Measurements from ENCODE around the gene PRKACA.

PRKACA gene

DNA sequence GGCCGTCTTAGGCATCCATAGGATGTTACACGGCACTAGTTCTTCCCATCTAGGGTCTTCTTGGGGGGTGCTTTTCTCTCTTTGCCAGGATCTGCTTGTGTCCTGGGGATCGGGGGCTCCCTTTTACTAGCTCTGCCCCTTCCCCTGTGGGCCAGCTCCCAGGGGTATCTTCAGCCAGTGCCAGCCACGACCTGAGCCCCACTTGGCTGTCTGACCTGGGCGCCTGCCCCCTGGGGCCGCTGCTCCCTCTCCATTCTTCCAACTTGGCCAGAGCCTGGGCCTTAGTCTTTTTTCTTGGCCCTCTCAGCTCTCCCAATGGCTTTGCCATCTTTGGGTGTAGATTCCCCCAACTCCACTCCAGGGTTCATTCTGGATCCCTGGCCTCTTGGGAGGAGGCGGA, 3.1 kb downstream of the PRKACA start:
- no peak overlapping the region for H3K9ac ChIP-seq (ENCODE audit: low read depth, low read length)
- no peak overlapping the region for H3K27ac ChIP-seq (ENCODE audit: low read depth, low read length)
- H3K36me3 ChIP-seq (ENCODE audit: control insufficient read depth, insufficient read depth, low read length), result no peaks in the 10 kb centered on the region
- no peaks in the 10 kb centered on the region for H3K27me3 ChIP-seq (ENCODE audit: control insufficient read depth, insufficient read depth, low read length)
- H3K4me3 ChIP-seq (ENCODE audit: low read depth, low read length), result no peak overlapping the region
- H3K9me3 ChIP-seq (ENCODE audit: control insufficient read depth, insufficient read depth, low read length), result no peaks in the 10 kb centered on the region
- H3K4me1 ChIP-seq (ENCODE audit: control insufficient read depth, insufficient read depth, low read length), result peaks cover 30% of the 10 kb centered on the region

- H3K9me3 ChIP-seq (ENCODE audit: control insufficient read depth, insufficient read depth, low read length), result no peaks in the 10 kb centered on the region
- no peak overlapping the region for H3K4me3 ChIP-seq (ENCODE audit: low read depth, low read length)
- H3K4me1 ChIP-seq (ENCODE audit: control insufficient read depth, insufficient read depth, low read length), result peaks cover 30% of the 10 kb centered on the region
- H3K36me3 ChIP-seq (ENCODE audit: control insufficient read depth, insufficient read depth, low read length), result no peaks in the 10 kb centered on the region
- no peaks in the 10 kb centered on the region for H3K27me3 ChIP-seq (ENCODE audit: control insufficient read depth, insufficient read depth, low read length)
- H3K27ac ChIP-seq (ENCODE audit: low read depth, low read length), result peak overlapping the region; percentile 7
- no peak overlapping the region for H3K9ac ChIP-seq (ENCODE audit: low read depth, low read length)
Observed at GRCh38 chr19:14113762-14114414, 3.7 kb downstream of the PRKACA start.

DNA sequence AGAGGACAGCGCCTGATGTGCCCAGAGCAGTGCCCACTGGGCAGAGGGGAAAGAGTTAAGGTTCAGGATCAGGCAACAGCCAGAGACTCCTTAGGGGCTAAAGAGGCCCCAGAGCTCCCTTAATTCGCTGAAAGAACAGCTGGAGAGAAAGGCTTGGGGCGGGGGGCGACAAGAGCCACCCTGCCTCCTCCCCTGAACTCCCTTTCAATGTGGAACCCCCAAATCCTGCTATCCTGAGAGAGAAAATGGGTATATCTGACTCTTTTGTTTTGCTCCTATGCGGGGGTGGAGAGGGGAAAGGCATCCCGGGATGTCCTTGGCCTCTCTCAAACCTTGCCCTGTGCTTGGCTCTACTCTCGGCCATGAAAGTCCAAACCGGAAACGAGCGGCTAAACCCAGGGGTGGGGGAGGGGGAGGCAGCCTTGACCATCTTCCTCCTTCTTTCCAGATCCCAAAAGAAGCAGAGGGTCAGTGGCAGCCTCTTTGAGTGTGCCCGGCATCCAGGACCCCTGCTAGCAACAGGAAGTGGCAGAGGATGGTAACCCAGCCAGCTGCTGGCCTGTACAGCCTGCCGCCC, 4.7 kb downstream of the PRKACA start:
- Histone ChIP-seq H3K9me3 (ENCODE audit: control insufficient read depth, insufficient read depth, low read length) (no peaks in the 10 kb centered on the region), H3K36me3 (ENCODE audit: control insufficient read depth, insufficient read depth, low read length) (no peaks in the 10 kb centered on the region), H3K9ac (ENCODE audit: low read depth, low read length) (no peak overlapping the region), H3K4me1 (ENCODE audit: control insufficient read depth, insufficient read depth, low read length) (peaks cover 23% of the 10 kb centered on the region), H3K4me3 (ENCODE audit: low read depth, low read length) (no peak overlapping the region), H3K27me3 (ENCODE audit: control insufficient read depth, insufficient read depth, low read length) (no peaks in the 10 kb centered on the region), H3K27ac (ENCODE audit: low read depth, low read length) (peak overlapping the region; percentile 34)

DNA sequence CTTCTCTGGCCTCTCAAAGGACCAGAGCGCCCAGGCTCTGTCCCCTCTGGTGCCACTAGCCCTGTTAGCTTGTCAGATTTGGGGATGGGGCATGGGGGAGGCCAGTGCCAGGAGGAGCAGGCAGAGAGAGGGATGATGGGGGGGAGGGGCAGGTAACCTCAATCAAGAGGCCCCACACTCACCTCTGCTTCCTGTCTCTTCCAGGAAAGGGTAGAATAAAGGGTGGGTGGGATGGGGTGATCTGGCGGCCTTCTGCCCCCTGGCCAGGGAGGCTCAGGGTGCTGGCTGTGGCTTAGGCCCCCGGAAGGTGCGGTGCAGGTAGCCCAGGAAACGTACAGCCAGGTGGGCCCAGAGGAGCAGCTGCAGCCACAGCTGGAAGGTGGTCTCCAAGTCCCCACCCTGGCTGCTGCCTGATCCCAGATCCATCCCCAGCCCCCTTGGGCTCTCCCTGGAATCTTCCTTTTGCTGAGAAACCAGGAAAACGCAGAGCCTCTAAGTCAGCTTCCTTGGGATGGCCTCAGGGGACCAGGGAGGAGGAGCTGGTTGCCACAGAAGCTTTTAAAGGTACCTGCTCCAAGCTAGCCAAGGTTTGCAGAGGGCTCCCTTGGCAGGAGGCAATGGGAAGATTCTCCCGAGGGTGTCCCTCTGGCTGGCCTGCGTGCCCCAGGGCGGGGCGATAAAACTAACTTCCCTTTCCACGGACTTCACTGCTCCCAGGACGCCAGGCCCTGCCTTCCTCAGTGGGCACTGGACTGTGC, 5.3 kb downstream of the PRKACA start:
- H3K9me3 ChIP-seq (ENCODE audit: control insufficient read depth, insufficient read depth, low read length), result no peaks in the 10 kb centered on the region
- peak overlapping the region; percentile 34 for H3K27ac ChIP-seq (ENCODE audit: low read depth, low read length)
- no peaks in the 10 kb centered on the region for H3K27me3 ChIP-seq (ENCODE audit: control insufficient read depth, insufficient read depth, low read length)
- H3K9ac ChIP-seq (ENCODE audit: low read depth, low read length), result no peak overlapping the region
- no peak overlapping the region for H3K4me3 ChIP-seq (ENCODE audit: low read depth, low read length)
- H3K36me3 ChIP-seq (ENCODE audit: control insufficient read depth, insufficient read depth, low read length), result no peaks in the 10 kb centered on the region
- peaks cover 23% of the 10 kb centered on the region for H3K4me1 ChIP-seq (ENCODE audit: control insufficient read depth, insufficient read depth, low read length)

- H3K36me3 ChIP-seq (ENCODE audit: control insufficient read depth, insufficient read depth, low read length), result no peaks in the 10 kb centered on the region
- H3K4me1 ChIP-seq (ENCODE audit: control insufficient read depth, insufficient read depth, low read length), result peaks cover 20% of the 10 kb centered on the region
- no peak overlapping the region for H3K27ac ChIP-seq (ENCODE audit: low read depth, low read length)
- H3K4me3 ChIP-seq (ENCODE audit: low read depth, low read length), result no peak overlapping the region
- no peaks in the 10 kb centered on the region for H3K9me3 ChIP-seq (ENCODE audit: control insufficient read depth, insufficient read depth, low read length)
- no peak overlapping the region for H3K9ac ChIP-seq (ENCODE audit: low read depth, low read length)
- H3K27me3 ChIP-seq (ENCODE audit: control insufficient read depth, insufficient read depth, low read length), result no peaks in the 10 kb centered on the region
Observed at GRCh38 chr19:14111486-14111885, 6.1 kb downstream of the PRKACA start.

DNA sequence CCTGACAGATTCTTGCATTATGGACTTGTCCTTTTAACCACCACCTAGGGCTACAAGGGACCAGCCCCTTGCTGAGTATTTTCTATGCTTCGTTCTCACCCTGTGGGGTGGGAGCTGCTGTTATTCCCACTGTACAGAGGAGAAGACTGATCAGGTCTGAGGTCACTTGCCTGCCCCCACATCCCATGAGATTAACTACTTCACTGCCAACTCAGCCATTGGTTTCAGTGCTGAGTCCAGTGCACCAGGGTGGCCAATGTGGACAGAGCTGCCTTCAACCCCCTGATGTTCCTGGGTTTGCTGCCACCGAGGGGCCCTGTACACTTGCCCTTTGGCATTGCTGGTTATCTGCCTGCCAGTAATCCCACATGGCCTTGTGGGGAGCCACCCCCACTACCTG, 6.9 kb downstream of the PRKACA start:
- Histone ChIP-seq H3K4me3 (ENCODE audit: low read depth, low read length) (no peak overlapping the region), H3K36me3 (ENCODE audit: control insufficient read depth, insufficient read depth, low read length) (no peaks in the 10 kb centered on the region), H3K4me1 (ENCODE audit: control insufficient read depth, insufficient read depth, low read length) (peaks cover 20% of the 10 kb centered on the region), H3K9ac (ENCODE audit: low read depth, low read length) (no peak overlapping the region), H3K9me3 (ENCODE audit: control insufficient read depth, insufficient read depth, low read length) (no peaks in the 10 kb centered on the region), H3K27me3 (ENCODE audit: control insufficient read depth, insufficient read depth, low read length) (no peaks in the 10 kb centered on the region), H3K27ac (ENCODE audit: low read depth, low read length) (no peak overlapping the region)

GRCh38 chr19:14107581-14108461, 9.7 kb downstream of the PRKACA start:
- peaks cover 11% of the 10 kb centered on the region for H3K4me1 ChIP-seq (ENCODE audit: control insufficient read depth, insufficient read depth, low read length)
- H3K9me3 ChIP-seq (ENCODE audit: control insufficient read depth, insufficient read depth, low read length), result no peaks in the 10 kb centered on the region
- H3K27me3 ChIP-seq (ENCODE audit: control insufficient read depth, insufficient read depth, low read length), result no peaks in the 10 kb centered on the region
- peaks cover under 1% of the 10 kb centered on the region; the same call in 1 of the 2 replicates for H3K36me3 ChIP-seq (ENCODE audit: control insufficient read depth, insufficient read depth, low read length)
- H3K27ac ChIP-seq (ENCODE audit: low read depth, low read length), result no peak overlapping the region
- no peak overlapping the region for H3K4me3 ChIP-seq (ENCODE audit: low read depth, low read length)
- H3K9ac ChIP-seq (ENCODE audit: low read depth, low read length), result no peak overlapping the region

DNA sequence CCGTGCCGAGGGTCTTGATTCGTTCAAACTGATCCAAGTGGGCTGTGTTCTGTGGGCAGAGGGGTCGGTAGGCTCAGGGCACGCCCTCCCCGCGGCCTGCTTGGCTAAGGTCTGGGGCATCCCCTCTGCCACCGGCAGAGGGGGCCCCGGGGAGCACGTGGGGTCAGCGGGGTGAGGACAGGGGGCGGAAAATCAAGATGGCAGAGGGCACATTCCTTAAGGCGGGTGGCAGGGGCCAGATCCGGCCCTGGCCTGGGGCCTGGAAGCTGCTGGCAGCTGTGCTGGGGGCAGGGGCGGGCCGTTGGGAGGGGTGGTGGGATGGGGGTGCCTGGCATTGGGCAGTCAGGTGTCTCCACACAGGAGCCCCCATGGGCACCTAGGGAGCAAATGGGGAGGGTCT, 10.7 kb downstream of the PRKACA start:
- no peaks in the 10 kb centered on the region for H3K9me3 ChIP-seq (ENCODE audit: control insufficient read depth, insufficient read depth, low read length)
- H3K27ac ChIP-seq (ENCODE audit: low read depth, low read length), result no peak overlapping the region
- no peaks in the 10 kb centered on the region for H3K27me3 ChIP-seq (ENCODE audit: control insufficient read depth, insufficient read depth, low read length)
- H3K9ac ChIP-seq (ENCODE audit: low read depth, low read length), result no peak overlapping the region
- peaks cover 3% of the 10 kb centered on the region for H3K4me1 ChIP-seq (ENCODE audit: control insufficient read depth, insufficient read depth, low read length)
- H3K36me3 ChIP-seq (ENCODE audit: control insufficient read depth, insufficient read depth, low read length), result peaks cover 9% of the 10 kb centered on the region
- H3K4me3 ChIP-seq (ENCODE audit: low read depth, low read length), result no peak overlapping the region

GRCh38 chr19:14105680-14106079, 11.9 kb downstream of the PRKACA start:
- H3K27me3 ChIP-seq (ENCODE audit: control insufficient read depth, insufficient read depth, low read length), result no peaks in the 10 kb centered on the region
- no peaks in the 10 kb centered on the region for H3K4me1 ChIP-seq (ENCODE audit: control insufficient read depth, insufficient read depth, low read length)
- no peak overlapping the region for H3K4me3 ChIP-seq (ENCODE audit: low read depth, low read length)
- H3K9ac ChIP-seq (ENCODE audit: low read depth, low read length), result no peak overlapping the region
- no peak overlapping the region for H3K27ac ChIP-seq (ENCODE audit: low read depth, low read length)
- peaks cover 13% of the 10 kb centered on the region for H3K36me3 ChIP-seq (ENCODE audit: control insufficient read depth, insufficient read depth, low read length)
- H3K9me3 ChIP-seq (ENCODE audit: control insufficient read depth, insufficient read depth, low read length), result no peaks in the 10 kb centered on the region

DNA sequence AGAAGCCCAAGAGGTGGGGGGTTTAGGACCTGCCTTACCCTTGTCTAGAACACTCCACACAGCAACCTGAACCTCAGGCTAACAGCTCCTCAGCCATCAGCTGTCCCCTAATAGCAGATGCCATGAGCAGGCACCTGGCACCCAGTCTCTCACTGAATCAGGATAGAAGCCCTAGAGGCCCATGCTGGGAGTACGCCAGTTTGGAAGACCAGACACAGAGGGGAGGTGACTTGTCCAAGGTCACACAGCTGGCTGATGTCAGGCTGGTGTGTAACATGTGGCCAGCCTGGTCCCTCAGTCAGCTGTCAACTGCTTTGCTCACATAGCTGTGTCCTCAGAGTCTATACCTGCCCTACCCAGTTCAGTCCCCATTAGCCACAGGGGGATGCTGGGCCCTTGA, 14.3 kb downstream of the PRKACA start:
- H3K4me1 ChIP-seq (ENCODE audit: control insufficient read depth, insufficient read depth, low read length), result no peaks in the 10 kb centered on the region
- H3K4me3 ChIP-seq (ENCODE audit: low read depth, low read length), result no peak overlapping the region
- no peak overlapping the region for H3K9ac ChIP-seq (ENCODE audit: low read depth, low read length)
- peaks cover 19% of the 10 kb centered on the region for H3K36me3 ChIP-seq (ENCODE audit: control insufficient read depth, insufficient read depth, low read length)
- no peaks in the 10 kb centered on the region for H3K27me3 ChIP-seq (ENCODE audit: control insufficient read depth, insufficient read depth, low read length)
- no peak overlapping the region for H3K27ac ChIP-seq (ENCODE audit: low read depth, low read length)
- H3K9me3 ChIP-seq (ENCODE audit: control insufficient read depth, insufficient read depth, low read length), result no peaks in the 10 kb centered on the region
